HS-5 (cell line): ENCODE results near the gene KLRF2.
"Not testable (repeated sequence)": the region's sequence is repeated elsewhere in the genome, so short reads cannot be mapped to it uniquely, and the experiment has no call there.

Experiments
- DNase-seq: peaks from one replicate; pipeline ENCODE4 v3.0.0-alpha.2; 2012; ENCODE audit warnings: low read depth

KLRF2 gene

GRCh38 chr12:9881246-9881645 lies at the start of gene KLRF2:
KLRF2 (plus strand) TSS chr12:9881489; CDS start chr12:9881596, 107 bp downstream.
- no peak for DNase-seq

- no peak for DNase-seq
Observed at GRCh38 chr12:9831720-9832119, 49.6 kb upstream of the KLRF2 start.

- DNase-seq, result peak; percentile 19
Observed at GRCh38 chr12:9843407-9843806, 37.9 kb upstream of the KLRF2 start.

- DNase-seq, result no peak
Observed at GRCh38 chr12:9848899-9849298, 32.4 kb upstream of the KLRF2 start.

GRCh38 chr12:9851050-9851449 lies 30.2 kb upstream of the KLRF2 start:
- no peak for DNase-seq

- DNase-seq, result no peak
Observed at GRCh38 chr12:9851927-9852326, 29.4 kb upstream of the KLRF2 start.

- DNase-seq, result no peak
Observed at GRCh38 chr12:9856151-9856550, 25.1 kb upstream of the KLRF2 start.

GRCh38 chr12:9856894-9857293 lies 24.4 kb upstream of the KLRF2 start:
- no peak for DNase-seq

- no peak for DNase-seq
Observed at GRCh38 chr12:9858135-9858534, 23.2 kb upstream of the KLRF2 start.

GRCh38 chr12:9864913-9865675 lies 16.2 kb upstream of the KLRF2 start:
- peak; percentile 24 for DNase-seq

GRCh38 chr12:9866860-9867269 lies 14.4 kb upstream of the KLRF2 start:
- peak; percentile 24 for DNase-seq

- DNase-seq, result peak; percentile 29
Observed at GRCh38 chr12:9867531-9867930, 13.8 kb upstream of the KLRF2 start.

- DNase-seq, result peak; percentile 42
Observed at GRCh38 chr12:9868311-9868801, 12.9 kb upstream of the KLRF2 start.

GRCh38 chr12:9868951-9869306 lies 12.4 kb upstream of the KLRF2 start:
- DNase-seq, result no peak

GRCh38 chr12:9869307-9870161 lies 11.8 kb upstream of the KLRF2 start, which contains the start of gene CLEC2B:
CLEC2B (minus strand) TSS chr12:9869354.
- DNase-seq, result peak; percentile 95

GRCh38 chr12:9870286-9870866 lies 10.9 kb upstream of the KLRF2 start:
- no peak for DNase-seq

- no peak for DNase-seq
Observed at GRCh38 chr12:9872162-9872561, 9.1 kb upstream of the KLRF2 start.

- no peak for DNase-seq
Observed at GRCh38 chr12:9872742-9873141, 8.5 kb upstream of the KLRF2 start.

GRCh38 chr12:9876120-9876519 lies 5.2 kb upstream of the KLRF2 start:
- DNase-seq, result not testable (repeated sequence)

GRCh38 chr12:9880532-9881078 lies 684 bp upstream of the KLRF2 start:
- DNase-seq, result no peak

- no peak for DNase-seq
Observed at GRCh38 chr12:9881988-9882387, 699 bp downstream of the KLRF2 start.

- no peak for DNase-seq
Observed at GRCh38 chr12:9883175-9883574, 1.9 kb downstream of the KLRF2 start.
